ENCODE measurements around the gene OR51G1. TPM values are rescaled to one million over a fixed set of nuclear protein-coding genes. Genes with fewer than 3 reads are reported as not detected.
"Not testable (repeated sequence)": the region's sequence is repeated elsewhere in the genome, so short reads cannot be mapped to it uniquely, and the experiment has no call there.

Gene OR51G1, protein sequence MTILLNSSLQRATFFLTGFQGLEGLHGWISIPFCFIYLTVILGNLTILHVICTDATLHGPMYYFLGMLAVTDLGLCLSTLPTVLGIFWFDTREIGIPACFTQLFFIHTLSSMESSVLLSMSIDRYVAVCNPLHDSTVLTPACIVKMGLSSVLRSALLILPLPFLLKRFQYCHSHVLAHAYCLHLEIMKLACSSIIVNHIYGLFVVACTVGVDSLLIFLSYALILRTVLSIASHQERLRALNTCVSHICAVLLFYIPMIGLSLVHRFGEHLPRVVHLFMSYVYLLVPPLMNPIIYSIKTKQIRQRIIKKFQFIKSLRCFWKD
- not detected for polyA plus RNA-seq (2013, experiment 1 of 2; ENCODE audit: insufficient read length)
- not detected for polyA plus RNA-seq (2013, experiment 2 of 2; ENCODE audit: insufficient read length)

DNA sequence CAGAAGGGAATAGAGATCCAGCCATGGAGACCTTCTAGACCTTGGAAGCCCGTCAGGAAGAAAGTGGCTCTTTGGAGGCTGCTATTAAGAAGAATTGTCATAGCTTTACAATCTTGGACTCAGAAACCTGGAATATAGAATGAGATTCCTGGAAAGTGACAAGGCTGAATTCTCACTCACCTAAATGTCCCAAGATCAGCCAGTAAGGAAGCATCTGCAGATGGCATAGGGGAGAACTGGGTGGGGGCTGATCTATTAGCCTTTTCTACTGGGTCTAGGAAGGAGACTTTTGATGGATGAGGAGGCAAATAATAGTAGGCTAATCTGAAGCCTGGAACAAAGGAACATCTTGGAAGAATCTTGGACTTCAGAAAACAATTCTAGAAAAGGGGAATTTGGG is at the start of gene OR51G1:
OR51G1 (minus strand) TSS at position 101 of the 400 bp plus-strand sequence; CDS start at position 101, 0 bp downstream.
- no peak for DNase-seq

DNA sequence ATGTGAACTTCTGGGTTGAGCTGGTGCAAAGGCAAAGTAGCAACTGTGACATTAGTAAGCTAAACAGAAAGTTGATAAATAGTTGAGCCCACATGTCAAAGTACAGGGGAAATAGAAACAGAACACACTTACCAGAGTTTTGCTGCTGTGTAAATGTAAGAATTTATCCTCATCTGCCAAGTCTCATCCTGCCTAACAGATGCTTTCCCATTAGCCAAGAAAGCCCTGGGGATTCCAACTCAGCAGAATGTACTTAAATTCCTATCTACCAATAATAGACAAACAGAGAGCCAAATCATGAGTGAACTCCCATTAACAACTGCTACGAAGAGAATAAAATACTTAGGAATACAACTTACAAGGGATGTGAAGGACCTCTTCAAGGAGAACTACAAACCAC is 38.7 kb upstream of the OR51G1 start:
- no peak for DNase-seq

DNA sequence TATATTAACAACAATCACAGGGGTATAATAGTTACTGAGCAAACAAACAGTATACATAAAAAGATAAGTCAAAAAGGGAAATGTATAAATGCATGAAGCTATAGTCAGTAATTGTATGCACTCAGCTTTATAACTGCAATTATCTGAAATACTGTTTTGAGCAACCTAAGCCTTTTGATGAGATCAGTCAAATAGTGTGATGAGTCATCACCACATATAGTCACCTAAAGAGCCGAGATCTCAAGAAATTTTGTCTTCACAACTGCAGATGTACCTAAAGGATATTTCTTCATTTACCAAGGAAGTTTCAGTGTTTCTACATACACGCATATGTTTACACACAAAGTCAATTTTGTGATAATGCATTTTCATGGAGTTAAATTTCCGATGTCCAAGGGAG is 36.7 kb upstream of the OR51G1 start:
- DNase-seq = no peak

DNA sequence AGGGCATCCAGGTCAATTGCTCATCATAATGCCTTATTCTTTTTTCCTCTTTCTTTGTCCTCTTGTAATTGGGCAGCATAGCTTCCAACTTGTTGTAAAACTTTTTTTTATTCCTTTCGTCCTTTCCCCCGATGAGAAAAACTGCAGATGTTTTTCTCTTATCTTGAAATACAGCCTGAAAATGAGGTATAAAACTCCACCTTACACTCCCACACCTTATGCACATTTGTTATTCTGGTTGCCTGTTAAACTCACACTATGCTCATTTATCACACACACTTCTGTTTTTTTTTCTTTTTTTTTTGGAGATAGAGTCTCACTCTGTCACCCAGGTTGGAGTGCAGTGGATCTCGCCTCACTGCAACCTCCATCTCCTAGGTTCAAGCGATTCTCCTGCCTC is 33.3 kb upstream of the OR51G1 start:
- DNase-seq = no peak

DNA sequence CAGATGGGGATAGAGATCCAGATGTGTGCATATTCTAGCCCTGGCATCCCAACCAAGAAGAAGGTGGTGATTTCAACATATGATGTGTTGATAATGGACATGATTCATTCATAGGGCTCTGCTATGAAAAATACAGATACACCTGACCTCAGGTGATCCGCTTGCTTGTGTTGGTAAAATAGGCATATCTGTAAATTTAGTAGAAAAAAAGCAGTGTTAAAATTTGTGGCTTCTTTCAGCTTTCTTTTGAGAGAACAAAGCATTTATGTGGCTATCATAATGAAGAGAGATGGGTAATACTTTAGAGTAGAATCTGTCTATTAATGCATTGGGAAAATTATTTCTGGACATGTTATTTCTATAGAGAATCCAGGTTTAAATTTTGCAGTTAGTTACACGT is 31.5 kb upstream of the OR51G1 start, which contains the start of gene OR51A2:
OR51A2 (minus strand) TSS at position 101 of the 400 bp plus-strand sequence; CDS start at position 101, 0 bp downstream.
- DNase-seq = not testable (repeated sequence)

DNA sequence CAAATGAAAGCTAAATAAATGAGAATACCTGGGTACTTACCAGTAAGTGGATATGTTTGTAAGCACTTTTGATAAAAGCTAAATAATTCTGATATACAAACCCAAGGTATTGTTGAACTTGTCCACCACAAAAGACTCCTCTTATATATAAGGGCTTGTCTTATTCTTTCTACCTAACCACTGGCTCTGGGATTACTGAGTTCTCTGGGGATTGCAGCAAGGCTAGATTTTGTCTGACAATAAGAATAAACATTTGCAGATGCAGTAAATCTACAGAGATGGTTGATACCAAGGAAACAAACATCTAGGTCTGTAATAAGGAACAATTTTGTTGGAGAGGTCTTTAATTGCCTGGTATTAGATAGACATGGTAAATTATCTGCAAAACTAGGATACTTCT is 23.4 kb upstream of the OR51G1 start, which contains the start of gene OR51A4:
OR51A4 (minus strand) TSS at position 101 of the 400 bp plus-strand sequence. CDS start 505 bp downstream, outside the sequence.
- no peak for DNase-seq

DNA sequence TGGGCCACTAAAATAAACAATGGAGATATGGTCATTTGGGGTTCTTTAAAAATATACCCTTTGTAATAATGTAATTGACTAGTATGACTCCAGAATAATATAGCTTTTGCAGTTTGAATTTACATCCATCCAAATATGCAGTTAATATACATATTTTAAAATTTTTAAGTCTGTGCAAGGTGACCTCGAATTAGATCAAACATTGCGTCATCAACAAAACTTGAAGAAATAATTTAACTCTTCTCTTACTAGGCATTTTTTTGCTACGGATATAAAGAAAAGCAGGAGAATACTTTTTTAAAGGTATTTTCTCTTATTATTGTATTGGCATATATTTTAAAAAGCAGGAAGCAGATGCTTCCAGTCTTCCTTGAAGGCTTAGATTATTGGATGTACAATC is 12.6 kb upstream of the OR51G1 start:
- no peak for DNase-seq

DNA sequence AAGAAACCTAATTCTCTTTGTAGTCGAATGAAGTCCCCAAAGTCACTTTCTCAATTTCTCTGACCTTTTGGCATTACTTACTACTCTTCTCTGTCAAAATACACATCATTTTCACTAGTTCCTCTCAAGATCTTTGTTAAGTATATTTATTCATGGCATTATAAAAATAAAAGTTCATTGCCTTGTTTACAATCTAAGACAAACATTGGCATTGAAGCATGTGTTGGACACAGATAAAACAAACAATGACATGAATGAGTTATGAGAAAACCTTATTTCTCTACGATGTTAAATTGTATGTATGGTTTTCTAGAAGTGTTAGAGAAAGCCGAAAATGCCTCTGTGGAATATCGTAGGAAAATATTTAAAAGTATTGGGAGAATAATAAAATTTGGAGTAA is 8.6 kb upstream of the OR51G1 start:
- no peak for DNase-seq

DNA sequence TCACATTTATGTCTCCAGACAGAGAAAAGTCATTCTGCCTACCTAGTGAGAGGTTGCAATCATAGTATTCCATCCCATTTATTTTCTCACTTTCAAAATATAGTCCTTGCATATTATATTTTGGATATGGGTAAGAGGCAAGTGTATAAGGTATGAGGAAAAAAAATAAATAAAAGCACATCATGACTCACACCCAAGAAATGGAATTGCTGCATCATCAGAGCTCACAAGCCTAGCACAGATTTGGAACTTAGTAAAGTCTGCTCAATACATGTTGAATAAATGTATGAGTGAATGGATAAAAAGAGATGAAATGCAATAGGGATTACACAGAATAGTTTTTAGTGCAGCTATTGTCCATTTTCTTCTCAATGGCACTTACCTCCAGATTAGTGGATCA is 2.5 kb upstream of the OR51G1 start:
- no peak for DNase-seq

DNA sequence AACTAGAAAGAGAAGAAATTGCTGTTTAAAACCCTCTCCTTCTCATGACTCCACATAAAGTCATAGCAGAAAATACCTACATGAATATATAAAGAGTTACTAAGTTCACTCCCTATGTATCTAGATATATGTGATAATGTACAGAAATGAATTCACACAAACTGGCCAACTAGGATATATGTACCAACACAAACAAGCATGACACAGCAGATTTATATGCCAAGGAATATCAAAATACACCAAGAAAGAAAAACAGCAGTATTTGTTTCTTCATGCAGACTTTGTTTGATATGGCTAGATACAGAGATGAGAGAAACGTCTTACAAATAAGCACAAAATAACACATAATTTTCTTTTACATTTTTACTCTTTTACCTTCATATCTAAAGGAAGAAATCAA is 1.8 kb downstream of the OR51G1 start:
- DNase-seq = no peak

DNA sequence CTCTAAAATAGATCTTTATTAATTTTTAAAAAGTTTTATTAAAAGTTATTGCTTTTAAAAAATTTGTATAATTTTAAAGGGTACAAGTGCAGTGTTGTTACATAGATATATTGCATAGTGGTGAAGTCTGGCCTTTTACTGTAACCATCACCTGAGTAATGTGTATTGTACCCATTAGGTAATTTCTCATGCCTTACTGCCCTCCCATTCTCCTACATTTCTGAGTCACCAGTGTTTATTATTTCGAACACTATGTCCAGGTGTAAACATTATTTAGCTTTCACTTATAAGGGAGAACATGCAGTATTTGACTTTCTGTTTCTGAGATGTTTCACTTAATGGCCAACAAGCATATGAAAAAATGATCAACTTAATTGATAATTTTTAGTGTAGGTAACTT is 2.3 kb downstream of the OR51G1 start:
- no peak for DNase-seq

DNA sequence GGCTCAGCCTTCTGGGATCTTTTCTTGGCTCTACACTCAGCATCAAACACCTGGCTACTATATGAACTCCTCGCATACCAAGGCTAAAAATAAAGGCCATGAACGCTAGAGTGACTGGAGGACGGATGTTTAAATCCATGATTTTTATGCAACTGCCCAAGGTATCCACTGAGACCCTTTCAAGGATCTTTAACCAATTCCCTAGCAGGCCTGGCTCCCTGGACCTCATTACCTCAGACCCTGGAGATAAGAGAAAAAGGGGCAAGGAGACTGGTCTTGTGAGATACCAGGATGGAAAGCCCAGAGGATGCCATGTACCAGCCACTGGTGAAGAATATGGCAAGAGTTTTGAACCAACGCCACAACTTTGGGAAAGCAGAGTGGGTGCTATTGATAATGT is 4.9 kb downstream of the OR51G1 start, which contains the start of gene OR51G2:
OR51G2 (minus strand) TSS at position 101 of the 400 bp plus-strand sequence. CDS start 3,687 bp downstream, outside the sequence.
- no peak for DNase-seq

DNA sequence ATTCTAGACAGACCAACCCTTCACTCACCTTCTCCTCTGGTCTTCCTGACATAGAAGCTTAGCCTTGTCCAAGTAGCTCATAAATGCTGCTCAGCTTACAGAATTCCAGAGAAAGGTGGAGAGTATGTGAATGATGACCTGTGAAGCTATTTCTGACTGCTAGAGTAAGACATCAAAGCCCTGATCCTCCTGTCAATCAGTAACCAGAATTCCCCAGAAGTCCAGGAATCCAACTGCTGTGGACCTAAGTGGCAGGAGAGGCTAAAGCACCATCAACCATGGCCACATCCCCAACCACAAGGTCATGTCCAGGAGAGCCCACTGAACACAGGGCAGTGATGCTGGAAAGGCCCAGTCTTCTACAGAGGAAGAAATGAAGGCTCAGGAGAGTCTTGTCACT is 7.6 kb downstream of the OR51G1 start:
- no peak for DNase-seq

DNA sequence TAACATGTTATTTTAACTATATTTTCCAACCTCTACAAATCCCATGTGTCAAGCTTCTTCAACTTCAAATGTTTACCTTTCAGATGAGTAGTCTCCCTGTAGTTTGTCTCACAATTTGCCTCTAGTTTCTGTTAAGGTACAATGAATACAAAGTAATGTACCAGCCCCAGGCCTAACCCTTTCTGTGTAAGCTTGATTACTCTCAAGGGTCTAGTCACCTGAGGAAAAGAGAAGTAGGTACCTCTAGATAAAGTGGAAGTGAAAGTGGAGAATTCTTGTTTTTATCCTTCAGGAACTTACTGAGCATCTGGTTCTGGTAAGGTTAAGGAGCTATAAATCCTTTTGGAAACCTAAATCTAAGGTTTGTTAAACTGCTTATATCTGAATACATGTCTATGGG is 20.7 kb downstream of the OR51G1 start, which contains the start of gene OR51A7:
OR51A7 (plus strand) TSS at position 300 of the 400 bp plus-strand sequence. CDS start 3,587 bp downstream, outside the sequence.
- no peak for DNase-seq

DNA sequence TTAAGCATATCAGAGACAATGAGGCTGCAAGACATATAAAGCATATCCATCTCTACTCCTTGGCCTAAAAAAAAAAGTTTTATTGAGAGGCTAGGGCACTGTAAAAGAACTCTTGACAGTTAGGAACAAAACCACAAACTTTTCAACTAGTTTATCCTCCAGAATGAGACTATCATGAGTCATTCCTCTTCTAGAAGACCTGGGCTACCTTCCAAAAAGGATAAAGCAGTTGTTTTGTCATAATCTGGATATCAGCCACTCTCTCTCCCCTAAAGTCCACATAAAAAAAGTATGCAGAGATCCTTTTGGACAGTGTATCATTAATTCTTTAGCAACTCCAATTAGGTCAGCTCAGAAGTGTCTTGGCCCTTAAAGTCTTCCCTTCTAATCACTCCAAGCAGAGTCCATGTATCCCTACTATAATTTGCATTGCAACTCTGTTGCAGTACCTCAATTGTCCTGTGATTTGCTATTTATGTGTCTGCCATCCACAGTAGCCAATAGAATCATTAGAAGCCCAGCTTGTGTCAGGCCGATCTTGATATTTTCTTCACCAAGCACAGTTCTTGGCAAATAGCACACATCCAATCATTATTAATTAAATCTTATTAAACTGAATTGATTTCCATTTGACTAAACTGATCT is 32.0 kb downstream of the OR51G1 start:
- DNase-seq = peak; percentile 92

DNA sequence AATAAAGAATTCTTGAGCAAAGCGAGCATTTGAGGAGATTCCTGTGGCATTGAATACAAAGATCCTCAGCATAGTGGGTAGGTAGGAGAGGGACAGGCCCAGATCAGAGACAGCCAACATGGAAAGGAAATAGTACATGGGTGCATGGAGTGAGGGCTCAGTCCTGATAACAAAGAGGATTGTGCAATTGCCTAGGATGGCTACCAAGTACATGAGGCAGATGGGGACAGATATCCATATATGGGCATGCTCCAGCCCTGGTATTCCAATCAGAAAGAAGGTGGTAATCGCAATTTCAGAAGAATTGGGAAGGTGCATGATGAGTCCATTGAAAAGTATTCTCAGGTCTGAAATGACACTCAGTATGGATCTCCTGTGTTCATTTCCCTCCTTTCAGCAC is 33.9 kb downstream of the OR51G1 start:
- no peak for DNase-seq

DNA sequence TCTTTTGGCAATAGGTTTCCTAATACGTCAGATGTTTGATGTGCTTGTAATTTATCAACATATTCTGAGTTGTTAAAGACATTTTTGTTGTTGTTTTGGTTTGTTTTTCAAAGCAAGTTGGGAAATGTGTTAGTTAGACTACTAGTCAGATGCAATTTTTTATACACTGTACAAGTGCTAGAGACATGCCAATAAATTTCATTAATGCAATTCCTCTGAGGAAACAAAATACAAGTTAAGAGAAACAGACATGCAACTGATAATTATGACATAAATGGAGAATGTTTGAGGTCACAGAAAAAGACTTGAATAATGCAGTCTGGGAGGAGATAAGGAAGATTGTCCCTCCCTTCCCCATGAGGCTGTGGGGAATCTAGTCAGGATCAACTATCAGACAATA is 36.5 kb downstream of the OR51G1 start:
- no peak for DNase-seq

DNA sequence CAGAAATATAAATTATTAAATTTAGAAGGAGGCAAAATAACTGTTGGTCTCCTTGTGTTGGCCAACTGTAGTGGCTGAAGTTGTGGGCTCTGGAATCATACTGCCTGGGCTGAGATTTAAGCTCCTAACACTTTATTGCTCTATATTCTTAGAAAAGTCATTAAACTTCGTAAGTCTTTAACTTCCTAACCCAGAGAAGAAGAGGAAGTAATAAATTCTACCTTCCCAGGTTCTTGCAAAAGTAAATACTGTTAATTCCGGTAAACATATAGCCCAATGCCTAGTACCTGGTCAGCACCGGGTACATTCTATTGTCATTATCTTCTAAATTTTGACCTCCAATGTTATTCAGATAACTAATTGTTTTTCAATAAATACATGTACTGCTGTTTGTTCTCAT is 38.0 kb downstream of the OR51G1 start:
- DNase-seq = no peak

DNA sequence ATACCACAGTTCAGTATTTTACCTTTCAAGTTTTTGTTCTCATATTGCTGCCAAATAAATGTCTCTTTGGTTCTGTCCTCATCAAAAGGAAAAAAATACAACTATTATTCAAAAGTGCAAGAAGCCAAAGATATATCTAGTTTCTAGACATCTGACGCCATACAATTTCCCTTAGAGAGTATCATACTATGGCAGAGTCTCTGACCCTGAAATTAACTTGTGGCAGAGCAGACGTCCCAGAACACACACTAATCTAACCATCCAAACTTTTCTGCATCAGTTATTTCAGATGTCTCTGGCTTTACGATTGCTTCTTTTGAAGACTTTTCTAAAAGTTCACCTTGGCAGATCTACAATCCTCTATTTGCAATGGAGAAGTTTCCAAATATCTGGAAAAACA is 39.8 kb downstream of the OR51G1 start:
- no peak for DNase-seq

DNA sequence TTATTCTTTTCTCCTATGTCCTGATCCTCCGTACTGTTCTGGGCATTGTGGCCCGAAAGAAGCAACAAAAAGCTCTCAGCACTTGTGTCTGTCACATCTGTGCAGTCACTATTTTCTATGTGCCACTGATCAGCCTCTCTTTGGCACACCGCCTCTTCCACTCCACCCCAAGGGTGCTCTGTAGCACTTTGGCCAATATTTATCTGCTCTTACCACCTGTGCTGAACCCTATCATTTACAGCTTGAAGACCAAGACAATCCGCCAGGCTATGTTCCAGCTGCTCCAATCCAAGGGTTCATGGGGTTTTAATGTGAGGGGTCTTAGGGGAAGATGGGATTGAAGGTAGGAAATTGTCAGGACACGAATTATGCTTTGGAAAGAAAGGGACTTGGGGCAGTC is 41.6 kb downstream of the OR51G1 start:
- DNase-seq = no peak

DNA sequence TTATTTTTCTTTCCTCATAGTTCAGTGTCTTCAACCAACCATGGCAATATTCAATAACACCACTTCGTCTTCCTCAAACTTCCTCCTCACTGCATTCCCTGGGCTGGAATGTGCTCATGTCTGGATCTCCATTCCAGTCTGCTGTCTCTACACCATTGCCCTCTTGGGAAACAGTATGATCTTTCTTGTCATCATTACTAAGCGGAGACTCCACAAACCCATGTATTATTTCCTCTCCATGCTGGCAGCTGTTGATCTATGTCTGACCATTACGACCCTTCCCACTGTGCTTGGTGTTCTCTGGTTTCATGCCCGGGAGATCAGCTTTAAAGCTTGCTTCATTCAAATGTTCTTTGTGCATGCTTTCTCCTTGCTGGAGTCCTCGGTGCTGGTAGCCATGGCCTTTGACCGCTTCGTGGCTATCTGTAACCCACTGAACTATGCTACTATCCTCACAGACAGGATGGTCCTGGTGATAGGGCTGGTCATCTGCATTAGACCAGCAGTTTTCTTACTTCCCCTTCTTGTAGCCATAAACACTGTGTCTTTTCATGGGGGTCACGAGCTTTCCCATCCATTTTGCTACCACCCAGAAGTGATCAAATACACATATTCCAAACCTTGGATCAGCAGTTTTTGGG is 42.2 kb downstream of the OR51G1 start, which contains the start of gene OR51T1:
OR51T1 (plus strand) TSS at position 41 of the 641 bp plus-strand sequence; CDS start at position 41, 0 bp downstream.
- DNase-seq = peak; percentile 67

DNA sequence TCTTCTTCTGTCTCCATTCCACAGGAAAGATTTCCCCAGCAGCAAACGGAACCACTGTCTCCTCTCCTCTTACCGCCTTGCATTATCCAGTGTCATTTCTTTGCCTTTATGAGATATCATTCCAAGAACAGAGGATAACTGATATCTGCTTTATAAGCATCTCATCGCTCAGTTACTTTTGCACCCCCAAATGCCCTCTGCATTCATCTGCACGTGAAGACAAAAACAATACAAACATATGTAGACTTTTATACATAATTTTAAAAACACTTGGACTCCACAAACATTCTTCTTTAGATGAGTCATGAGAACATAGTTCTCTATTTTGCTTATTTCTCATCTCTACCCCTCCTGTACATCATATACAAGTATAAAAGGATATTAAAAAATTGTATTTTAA is 43.0 kb downstream of the OR51G1 start:
- no peak for DNase-seq
